PC-9 (cell line): ENCODE results near the gene ALDOA. TPM values are rescaled to one million over a fixed set of nuclear protein-coding genes. Genes with fewer than 3 reads are reported as not detected.
"Not testable (repeated sequence)": the region's sequence is repeated elsewhere in the genome, so short reads cannot be mapped to it uniquely, and the experiment has no call there.

ENCODE experiments used
- BruUV-seq: library from RNA; stranded (reverse); fragments of 400-500 nt; replicated peaks from 2 replicates; lab custom pipeline; 2021; lab: Mats Ljungman, UMichigan
- CTCF ChIA-PET: fragments of 300-600 bp; sonication (Branson Sonifier 250); formaldehyde crosslinking; loops from one replicate; lab custom pipeline; 2022; ENCODE audit warnings: antibody characterized with exemption; lab: Charles Lee
- POLR2A ChIA-PET: fragments of 300-600 bp; sonication (Branson Sonifier 250); formaldehyde crosslinking; loops from one replicate; lab custom pipeline; 2022; ENCODE audit warnings: antibody characterized with exemption; ENCODE audit not compliant: unreplicated experiment; lab: Charles Lee
- DNase-seq, 2 experiments: peaks; one replicate each; pipeline versions ENCODE4 v3.0.0 to v3.0.0-alpha.2; 2015 to 2022; ENCODE audit warnings: mixed read lengths in 1 of 2
- H2AFZ ChIP-seq: fragments of 200-600 bp; sonication (generic); 2 replicates; pipeline ENCODE4 v1.8.1; 2017; ENCODE audit warnings: antibody characterized with exemption
- H3F3A ChIP-seq: fragments of 200-600 bp; sonication (generic); 2 replicates; pipeline ENCODE4 v1.8.1; 2017; ENCODE audit warnings: antibody characterized with exemption, mild to moderate bottlenecking, low read depth; ENCODE audit not compliant: insufficient read depth
- H3K27ac ChIP-seq: fragments of 200-600 bp; sonication (generic); 2 replicates; pipeline ENCODE4 v1.6.1; 2016; ENCODE audit warnings: mixed run types
- H3K27me3 ChIP-seq: fragments of 200-600 bp; sonication (generic); 2 replicates; pipeline ENCODE4 v1.6.1; 2016; ENCODE audit warnings: low read depth, mixed run types; ENCODE audit not compliant: insufficient read depth
- H3K36me3 ChIP-seq: fragments of 200-600 bp; sonication (generic); 2 replicates; pipeline ENCODE4 v1.6.1; 2016; ENCODE audit warnings: low read depth, mixed run types
- H3K4me1 ChIP-seq: fragments of 200-600 bp; sonication (generic); replicated peaks from 2 replicates; pipeline ENCODE4 v1.6.1; 2016; ENCODE audit warnings: mixed run types; ENCODE audit not compliant: insufficient read depth
- H3K4me2 ChIP-seq: fragments of 200-600 bp; sonication (generic); 2 replicates; pipeline ENCODE4 v1.6.1; 2017; ENCODE audit warnings: mixed run types
- H3K4me3 ChIP-seq: fragments of 200-600 bp; sonication (generic); 2 replicates; pipeline ENCODE4 v1.6.1; 2016; ENCODE audit warnings: mixed run types
- H3K79me2 ChIP-seq: fragments of 200-600 bp; sonication (generic); 2 replicates; pipeline ENCODE4 v1.6.1; 2017; ENCODE audit warnings: low read depth, mixed run types
- H3K9me2 ChIP-seq: fragments of 200-600 bp; sonication (generic); 2 replicates; pipeline ENCODE4 v1.8.1; 2017; ENCODE audit warnings: mild to moderate bottlenecking; ENCODE audit not compliant: insufficient read depth
- H3K9me3 ChIP-seq: fragments of 200-600 bp; sonication (generic); 2 replicates; pipeline ENCODE4 v1.8.1; 2016; ENCODE audit warnings: low read depth; ENCODE audit not compliant: insufficient read depth
- H4K20me1 ChIP-seq: fragments of 200-600 bp; sonication (generic); 2 replicates; pipeline ENCODE4 v1.8.1; 2017; ENCODE audit not compliant: insufficient read depth
- EZH2 ChIP-seq: fragments of 200-600 bp; sonication (generic); IDR thresholded peaks from 2 replicates; pipeline ENCODE4 v1.8.0; 2017; ENCODE audit warnings: antibody characterized with exemption, low read depth
- intact Hi-C: fragments of 100-400 bp; cut with micrococcal nuclease; formaldehyde crosslinking; loops from one replicate; pipeline ENCODE4 v1.10.0; 2022; ENCODE audit not compliant: unreplicated experiment
- total RNA-seq: library from RNA; stranded (reverse); gene quantifications from 2 replicates; pipeline ENCODE4 v1.2.3, GENCODE V29; 2021
- TF ChIP-seq, protein P1 (sequence below): fragments of 200-600 bp; sonication (generic); conservative IDR thresholded peaks from 2 replicates; pipeline ENCODE4 v1.6.1; 2017; ENCODE audit warnings: mixed run types, antibody characterized with exemption, mild to moderate bottlenecking, moderate library complexity

The ALDOA gene
- total RNA-seq, 1 experiment from 2014 or later = 3,090 TPM

GRCh38 chr16:30113711-30114333 lies 48.3 kb downstream of the ALDOA start:
- no peak for TF ChIP-seq EZH2
- TF ChIP-seq, protein P1, sequence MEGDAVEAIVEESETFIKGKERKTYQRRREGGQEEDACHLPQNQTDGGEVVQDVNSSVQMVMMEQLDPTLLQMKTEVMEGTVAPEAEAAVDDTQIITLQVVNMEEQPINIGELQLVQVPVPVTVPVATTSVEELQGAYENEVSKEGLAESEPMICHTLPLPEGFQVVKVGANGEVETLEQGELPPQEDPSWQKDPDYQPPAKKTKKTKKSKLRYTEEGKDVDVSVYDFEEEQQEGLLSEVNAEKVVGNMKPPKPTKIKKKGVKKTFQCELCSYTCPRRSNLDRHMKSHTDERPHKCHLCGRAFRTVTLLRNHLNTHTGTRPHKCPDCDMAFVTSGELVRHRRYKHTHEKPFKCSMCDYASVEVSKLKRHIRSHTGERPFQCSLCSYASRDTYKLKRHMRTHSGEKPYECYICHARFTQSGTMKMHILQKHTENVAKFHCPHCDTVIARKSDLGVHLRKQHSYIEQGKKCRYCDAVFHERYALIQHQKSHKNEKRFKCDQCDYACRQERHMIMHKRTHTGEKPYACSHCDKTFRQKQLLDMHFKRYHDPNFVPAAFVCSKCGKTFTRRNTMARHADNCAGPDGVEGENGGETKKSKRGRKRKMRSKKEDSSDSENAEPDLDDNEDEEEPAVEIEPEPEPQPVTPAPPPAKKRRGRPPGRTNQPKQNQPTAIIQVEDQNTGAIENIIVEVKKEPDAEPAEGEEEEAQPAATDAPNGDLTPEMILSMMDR = no peak
- H3K4me1 ChIP-seq = peaks cover 55% of the 10 kb centered on the region
- no peak overlapping the region for H2AFZ ChIP-seq
- peak overlapping the region; percentile 72 for H3K4me2 ChIP-seq
- no peaks in the 10 kb centered on the region for H3K9me2 ChIP-seq
- no peaks in the 10 kb centered on the region for H3K27me3 ChIP-seq
- H3K27ac ChIP-seq = peak overlapping the region; percentile 41
- no peak overlapping the region for H3K4me3 ChIP-seq
- H3K9me3 ChIP-seq = no peaks in the 10 kb centered on the region
- intact Hi-C loops = loop anchor here (5.0 kb wide), 1 partner anchor 543 kb away; the partner anchor contains the start of gene FBRS
- no peaks in the 10 kb centered on the region for H3K36me3 ChIP-seq
- peaks cover 49% of the 10 kb centered on the region for H3F3A ChIP-seq
- H3K79me2 ChIP-seq = no peaks in the 10 kb centered on the region
- CTCF ChIA-PET = interaction anchor here (0.6 kb wide), 2 partner anchors 30 to 422 kb away, joined by 3 to 4 read pairs; no protein-coding TSS in a partner anchor
- no TSS peak for BruUV-seq
- POLR2A ChIA-PET = interaction anchor here (0.6 kb wide), 2 partner anchors 11 to 662 kb away, joined by 4 read pairs; no protein-coding TSS in a partner anchor
- peak; percentile 59 to 62 for DNase-seq
- H4K20me1 ChIP-seq = peaks cover 3% of the 10 kb centered on the region; the same call in 1 of the 2 replicates

- Histone ChIP-seq H2AFZ (no peak overlapping the region), H3K27ac (peak overlapping the region; percentile 56), H3K9me3 (no peaks in the 10 kb centered on the region), H3F3A (peaks cover 49% of the 10 kb centered on the region), H4K20me1 (peaks cover 3% of the 10 kb centered on the region; the same call in 1 of the 2 replicates), H3K36me3 (no peaks in the 10 kb centered on the region), H3K79me2 (no peaks in the 10 kb centered on the region), H3K4me1 (peaks cover 55% of the 10 kb centered on the region), H3K9me2 (no peaks in the 10 kb centered on the region), H3K27me3 (no peaks in the 10 kb centered on the region), H3K4me2 (peak overlapping the region; percentile 72), H3K4me3 (no peak overlapping the region)
- ChIA-PET POLR2A (interaction anchor here (0.6 kb wide), 3 partner anchors 11 to 661 kb away, joined by 4 read pairs; no protein-coding TSS in a partner anchor), CTCF (interaction anchor here (0.6 kb wide), 2 partner anchors 29 to 422 kb away, joined by 3 to 4 read pairs; no protein-coding TSS in a partner anchor)
- no peak for DNase-seq
- no TSS peak for BruUV-seq
- no peak for TF ChIP-seq EZH2
- TF ChIP-seq, protein P1 = no peak
- intact Hi-C loops = loop anchor here (5.0 kb wide), 1 partner anchor 543 kb away; the partner anchor contains the start of gene FBRS
These were observed 48.9 kb downstream of the ALDOA start for GRCh38 chr16:30114411-30114810.

GRCh38 chr16:30114833-30115232 lies 49.3 kb downstream of the ALDOA start:
- intact Hi-C loops = loop anchor here (1.0 to 5.0 kb wide), 2 partner anchors 19 to 542 kb away; partner anchors contain the start of genes FBRS and YPEL3
- H3K4me1 ChIP-seq = peaks cover 55% of the 10 kb centered on the region
- DNase-seq, H3K9me3 ChIP-seq, BruUV-seq, H2AFZ ChIP-seq, H4K20me1 ChIP-seq, H3K27me3 ChIP-seq, H3K36me3 ChIP-seq, H3K9me2 ChIP-seq, H3K4me3 ChIP-seq, H3K79me2 ChIP-seq: not testable (repeated sequence)
- peaks cover 49% of the 10 kb centered on the region for H3F3A ChIP-seq
- ChIA-PET CTCF (interaction anchor here (1.7 kb wide), 1 partner anchor 23 kb away, joined by 8 read pairs; the partner anchor contains the start of gene TBX6), POLR2A (interaction anchor here (0.6 to 1.0 kb wide), 2 partner anchors 394 to 496 kb away, joined by 3 to 4 read pairs; no protein-coding TSS in a partner anchor)
- H3K4me2 ChIP-seq = peak overlapping the region; percentile 48
- peak overlapping the region; percentile 56 for H3K27ac ChIP-seq
